NCI-H1048 (cell line): ENCODE results near the gene DDX41.
"Not testable (repeated sequence)": the region's sequence is repeated elsewhere in the genome, so short reads cannot be mapped to it uniquely, and the experiment has no call there.

Experiments
- DNase-seq: peaks from one replicate; lab custom pipeline; 2025; lab: John Stamatoyannopoulos, UW

Gene DDX41

DNA sequence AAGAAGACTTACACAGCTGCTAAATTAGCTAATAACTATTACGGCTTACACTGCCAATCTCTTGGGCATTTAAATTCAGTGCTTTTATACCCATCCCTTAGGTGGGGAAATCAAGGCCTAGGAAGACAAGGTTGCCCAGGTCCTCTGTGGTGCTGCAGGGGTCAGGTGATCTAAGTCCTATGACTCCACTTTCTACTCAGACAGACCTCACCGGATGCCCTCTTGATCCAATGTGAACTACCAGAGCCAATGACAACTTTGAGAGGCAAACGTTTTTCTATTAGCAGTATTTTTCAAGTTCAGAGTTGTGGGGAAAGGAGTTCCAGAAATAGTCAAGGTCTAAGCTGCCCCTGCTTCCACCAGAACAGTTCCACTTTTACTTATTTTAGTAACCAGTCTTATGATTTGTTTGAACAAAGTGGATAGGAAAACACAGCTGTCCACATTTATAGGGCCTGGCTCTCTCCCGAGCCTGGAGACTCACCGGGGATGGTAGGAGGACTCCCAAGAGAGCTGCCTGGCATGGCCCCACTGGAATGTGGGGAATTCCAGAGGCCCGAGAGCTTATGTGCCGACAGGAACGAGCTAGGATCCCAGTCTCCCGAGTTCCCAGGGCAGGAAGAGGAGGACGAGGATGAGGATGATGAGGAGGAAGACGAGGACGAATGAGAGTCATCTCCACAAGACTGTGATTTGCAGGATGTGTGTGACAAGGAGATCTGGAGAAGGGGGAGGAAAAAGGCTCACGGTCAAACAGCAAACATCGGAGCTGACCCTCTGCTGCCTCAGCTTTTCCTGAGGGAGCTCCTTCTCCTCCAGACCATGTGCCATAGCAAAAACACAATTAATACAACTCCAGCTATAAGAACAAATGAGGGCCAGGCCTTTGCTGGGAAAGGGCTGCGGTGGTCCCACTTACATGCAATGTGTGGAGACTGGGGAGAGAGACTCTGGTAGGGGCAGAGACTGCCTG lies 20.9 kb upstream of the DDX41 start:
- no peak for DNase-seq

DNA sequence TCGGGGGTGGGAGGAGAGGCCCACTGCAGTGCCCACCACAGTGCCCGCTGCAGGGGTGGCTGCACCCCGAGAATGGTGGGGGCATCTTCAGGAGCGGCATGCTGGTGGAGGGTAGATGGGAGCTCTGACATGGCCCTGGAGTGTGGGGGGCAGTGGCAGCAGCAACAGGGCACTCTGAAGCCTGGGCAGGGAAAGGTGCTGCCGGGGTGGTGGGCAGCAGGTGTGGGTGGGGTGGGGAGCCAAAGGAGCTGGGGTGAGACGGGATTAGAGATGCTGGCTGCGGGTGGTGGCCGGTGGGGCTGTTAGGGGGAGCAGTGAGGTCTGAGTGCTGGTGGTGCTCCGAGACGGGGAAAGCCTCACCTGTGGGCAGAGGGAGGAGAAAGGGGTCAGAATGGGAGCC lies 19.6 kb upstream of the DDX41 start:
- DNase-seq: no peak

DNA sequence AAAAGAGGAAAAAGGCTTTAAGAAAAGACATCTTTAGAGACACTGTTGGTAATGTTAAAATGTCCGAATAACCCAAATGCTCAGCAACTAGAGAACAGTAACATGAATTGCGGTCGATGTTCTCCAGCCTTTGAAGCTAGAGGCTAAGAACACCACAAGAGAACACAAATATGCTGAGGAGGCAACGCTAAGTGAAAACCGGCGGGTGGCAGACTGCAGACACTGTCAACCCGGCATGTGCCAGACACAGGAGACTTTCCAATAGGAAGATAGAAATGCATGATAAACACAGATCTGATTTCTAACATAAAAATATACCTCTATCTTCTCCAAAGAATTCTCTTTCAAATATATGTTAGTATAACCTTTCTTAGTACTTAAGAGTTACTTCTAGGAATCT lies 18.4 kb upstream of the DDX41 start:
- DNase-seq: no peak

DNA sequence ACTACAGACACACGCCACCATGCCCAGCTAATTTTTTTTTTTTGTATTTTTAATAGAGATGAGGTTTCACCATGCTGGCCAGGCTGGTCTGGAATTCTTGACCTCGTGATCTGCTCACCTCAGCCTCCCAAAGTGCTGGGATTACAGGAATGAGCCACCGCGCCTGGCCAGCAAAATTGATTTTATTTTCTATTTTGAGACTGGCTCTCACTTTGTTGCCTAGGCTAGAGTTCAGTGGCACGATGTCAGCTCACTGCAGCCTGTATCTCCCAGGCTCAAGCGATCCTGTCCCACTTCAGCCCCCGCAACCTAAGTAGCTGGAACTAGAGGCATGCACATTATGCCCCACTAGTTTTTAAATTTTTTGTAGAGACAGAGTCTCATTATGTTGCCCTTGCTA lies 17.7 kb upstream of the DDX41 start:
- DNase-seq: not testable (repeated sequence)

DNA sequence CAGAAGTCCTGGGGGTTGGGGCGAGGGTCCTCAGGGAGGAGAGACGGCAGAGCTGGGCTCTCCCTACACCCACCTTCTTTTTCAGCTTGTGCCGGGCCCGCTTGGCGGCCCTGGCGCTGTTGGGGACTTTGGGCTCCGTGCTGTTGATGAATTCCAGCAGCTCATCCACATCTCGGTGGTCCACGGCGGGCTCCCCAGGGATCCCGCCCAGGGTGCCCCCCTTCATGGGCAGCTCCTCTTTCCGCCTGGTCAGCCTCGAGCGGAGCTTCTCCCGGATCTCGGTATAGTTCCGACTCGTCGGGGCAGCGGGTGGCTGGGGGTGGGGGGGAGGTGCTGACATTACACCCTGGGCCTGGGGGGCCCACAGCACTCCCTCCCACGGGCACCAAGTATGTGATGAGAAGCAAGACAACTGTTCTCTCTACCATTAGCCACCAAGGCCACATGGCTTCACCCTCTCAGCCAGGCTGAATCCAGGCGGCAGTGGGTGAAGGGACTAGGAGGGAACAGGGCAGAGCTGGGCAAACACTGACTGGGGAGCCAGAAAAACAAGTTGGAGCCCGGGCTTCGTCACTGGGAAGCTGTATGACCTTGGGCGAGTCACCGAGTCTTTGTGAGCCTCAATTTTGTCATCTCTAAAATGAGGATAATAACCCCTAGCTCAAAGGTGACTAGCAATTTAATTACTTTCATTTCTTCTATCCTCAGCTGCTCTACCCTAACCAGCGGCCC lies 14.6 kb upstream of the DDX41 start:
- no peak for DNase-seq

DNA sequence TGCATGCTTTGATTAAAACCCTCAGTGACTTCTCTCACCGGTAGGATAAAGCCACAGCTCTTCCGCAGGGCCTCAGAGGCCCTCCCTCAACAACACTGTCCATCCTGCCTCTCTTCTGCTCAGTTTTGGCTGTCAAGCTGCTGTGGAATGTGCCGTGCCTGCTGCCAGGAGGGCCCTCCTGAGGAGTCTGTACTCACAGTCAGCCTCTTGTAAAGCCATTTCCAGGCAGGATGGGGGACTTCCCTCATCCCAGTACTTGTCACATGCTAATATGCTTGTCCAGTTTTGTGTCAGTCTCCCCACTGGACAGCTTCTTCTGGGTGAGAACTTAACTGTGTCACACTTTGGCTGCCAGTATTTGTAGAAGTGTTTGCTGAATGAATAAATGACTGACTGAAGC lies 13.9 kb upstream of the DDX41 start:
- no peak for DNase-seq

DNA sequence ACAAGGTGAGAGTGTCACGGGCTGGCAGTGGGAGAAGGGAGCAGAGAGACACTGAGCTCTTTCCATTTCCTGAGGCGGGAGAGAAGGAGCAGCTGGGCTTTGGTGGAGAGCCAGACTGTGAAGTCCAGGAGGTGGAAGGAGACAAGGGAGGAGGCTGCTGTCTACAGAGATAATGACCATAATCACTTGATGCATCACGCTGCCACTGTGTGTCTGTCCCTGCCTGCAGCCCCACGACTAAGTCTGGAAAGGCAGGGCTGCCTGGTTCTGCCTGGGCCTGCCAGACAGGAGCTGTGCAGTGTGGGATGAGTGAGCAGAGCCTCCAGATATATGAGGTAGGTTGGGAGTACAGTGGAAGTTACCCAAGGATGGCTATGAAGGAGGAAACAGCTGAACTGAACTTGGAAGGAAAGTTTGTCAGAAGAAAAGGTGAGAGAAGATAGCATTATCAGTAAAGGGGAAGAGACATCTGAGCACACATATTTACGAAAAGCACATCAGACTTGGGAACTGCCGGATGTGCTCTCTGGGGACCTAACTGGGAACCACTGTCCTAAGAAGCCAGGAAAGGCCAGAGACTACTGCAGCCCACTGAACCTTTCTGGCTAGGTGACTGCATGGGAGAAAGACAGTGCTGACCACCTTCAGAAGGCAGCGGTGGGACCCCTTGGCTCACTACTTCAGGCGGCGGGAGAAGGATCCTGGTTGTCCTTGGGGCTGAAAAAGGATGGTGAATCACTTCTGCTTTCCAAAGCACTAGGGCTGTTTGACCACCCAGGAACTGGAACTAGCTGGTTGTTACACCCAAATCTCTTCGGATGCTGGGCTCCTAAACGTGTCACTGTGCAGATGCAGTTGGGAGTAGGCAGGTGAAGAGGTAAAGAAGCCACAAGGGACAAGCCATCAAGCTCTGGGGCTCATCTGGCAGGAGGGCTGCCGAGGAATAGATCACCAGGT lies 12.8 kb upstream of the DDX41 start:
- no peak for DNase-seq

DNA sequence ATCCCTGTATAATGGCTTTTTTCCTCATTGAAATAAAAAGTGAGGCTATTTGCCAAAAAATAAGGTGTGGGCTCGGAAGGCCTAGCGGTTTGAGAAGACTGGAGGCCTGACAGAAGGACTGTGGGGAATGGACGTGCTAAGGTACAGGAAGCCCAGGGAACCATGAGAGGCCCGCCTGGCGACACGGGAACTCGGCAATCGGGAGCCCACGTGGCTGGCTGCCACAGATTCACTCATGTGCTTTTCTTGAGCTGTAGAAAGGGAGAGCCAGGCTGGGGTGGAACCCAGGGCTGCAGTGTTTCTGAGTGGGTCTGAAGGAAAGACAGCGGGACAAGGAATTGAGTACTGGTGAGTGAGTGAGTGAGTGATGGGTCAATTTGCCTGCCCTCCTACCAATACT lies 11.9 kb upstream of the DDX41 start:
- DNase-seq: no peak

DNA sequence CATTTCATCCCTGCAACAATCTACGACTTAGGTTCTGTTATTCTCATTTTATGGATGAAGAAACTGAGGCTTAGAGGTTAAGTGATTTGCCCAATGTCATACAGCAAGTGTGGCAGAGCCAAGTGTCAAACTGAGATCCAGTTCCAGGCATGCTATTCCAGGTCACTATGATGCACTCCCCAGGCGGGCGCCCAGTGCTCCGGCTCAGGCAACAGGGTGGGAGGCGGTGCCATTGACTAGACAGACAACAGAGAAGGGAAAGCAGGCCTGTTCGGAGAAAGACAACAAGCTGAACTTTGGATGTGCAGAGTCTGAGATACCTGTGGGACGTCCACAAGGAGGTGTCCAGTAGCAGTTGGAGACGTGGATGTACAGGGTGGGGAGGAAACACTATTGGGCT lies 10.8 kb upstream of the DDX41 start:
- DNase-seq: no peak

DNA sequence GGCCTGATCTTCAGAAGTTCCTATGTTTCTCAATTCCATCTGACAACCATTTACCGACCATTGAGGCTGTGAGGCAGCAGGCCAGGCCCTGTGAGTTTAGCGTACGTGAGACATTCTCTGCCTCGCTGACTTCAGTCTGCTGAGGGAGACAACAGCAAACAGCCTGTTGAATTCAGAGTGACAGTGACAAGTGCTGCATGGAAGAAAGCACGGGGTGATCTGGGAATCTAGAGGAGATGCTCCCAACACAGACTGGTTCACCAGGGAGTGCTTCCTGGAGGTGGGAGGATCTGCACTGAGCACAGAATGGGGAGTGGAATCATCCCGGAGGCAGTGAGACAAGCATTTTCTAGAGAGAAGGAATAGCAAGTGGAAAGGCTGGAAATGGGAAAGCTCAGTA lies 10.0 kb upstream of the DDX41 start:
- DNase-seq: no peak

DNA sequence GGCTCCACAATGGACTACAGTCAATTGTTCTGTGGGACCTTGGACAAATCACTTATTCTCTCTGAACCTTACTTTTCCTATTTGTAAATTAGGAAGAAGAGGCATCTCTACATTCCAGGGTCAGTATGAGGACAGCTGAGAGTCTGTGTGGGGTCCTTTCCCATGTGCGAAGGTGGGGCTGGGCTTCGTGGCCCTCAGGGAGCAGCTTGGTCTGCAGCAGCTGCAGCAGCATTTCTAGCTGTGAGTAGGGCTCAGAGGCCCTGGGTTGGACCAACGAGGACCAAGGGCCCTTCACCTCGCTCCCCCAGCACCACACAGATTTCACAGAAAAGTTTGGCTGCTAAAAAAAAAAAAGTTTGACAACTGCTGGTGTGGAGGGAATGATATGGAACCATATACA lies 9.4 kb upstream of the DDX41 start:
- no peak for DNase-seq

DNA sequence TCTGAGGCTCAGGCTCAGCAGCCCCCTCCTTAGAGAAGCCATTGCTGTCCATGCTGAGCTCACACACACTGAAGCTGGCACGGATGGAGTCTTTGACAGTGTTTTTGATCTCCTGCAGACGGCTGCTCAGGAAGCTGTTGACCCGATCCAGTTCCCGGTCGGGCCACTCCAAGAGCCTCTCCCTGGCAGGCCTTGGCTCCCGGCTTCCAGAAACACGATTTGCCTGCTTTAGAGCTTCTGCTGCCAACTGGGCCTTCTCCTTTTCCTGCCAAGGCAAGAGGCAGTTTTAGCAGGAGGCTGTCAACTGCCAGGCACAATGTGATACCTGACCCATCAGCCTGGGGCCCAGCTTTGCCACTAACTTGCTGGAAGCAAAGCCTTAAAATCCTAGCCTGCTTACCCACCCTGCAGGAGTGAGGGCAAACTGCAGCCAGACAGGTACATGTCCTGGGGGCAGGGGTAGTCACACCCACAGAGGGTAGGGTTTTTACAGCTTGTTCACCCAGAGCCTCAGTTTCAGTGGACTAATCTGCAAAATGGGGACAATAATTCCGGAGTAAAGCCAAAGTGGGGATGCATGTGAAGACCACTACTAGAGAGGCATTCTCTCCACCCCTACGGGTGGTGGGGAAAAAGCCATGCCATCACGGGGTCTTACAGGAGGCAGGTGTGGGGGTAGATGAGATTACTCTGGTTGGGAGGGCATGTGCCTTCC lies 8.3 kb upstream of the DDX41 start:
- DNase-seq: no peak

DNA sequence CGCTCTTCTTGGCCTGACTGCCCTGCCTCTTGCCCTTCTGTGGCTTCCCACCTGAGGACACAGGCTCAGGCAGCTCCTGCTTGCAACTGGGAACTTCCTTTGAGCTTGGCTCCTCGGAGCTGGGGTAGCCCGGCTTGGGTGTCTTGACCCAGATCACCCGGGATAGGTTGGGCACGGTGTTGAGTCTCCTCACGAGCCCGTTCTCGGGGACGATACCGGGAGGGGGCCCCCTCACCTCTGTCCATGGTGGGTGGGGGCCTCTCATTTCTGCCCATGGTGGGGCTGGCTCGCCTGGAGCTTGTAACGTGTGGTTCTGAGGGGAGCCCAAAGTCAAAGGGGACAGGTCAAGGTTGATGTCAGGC lies 7.8 kb upstream of the DDX41 start:
- no peak for DNase-seq

DNA sequence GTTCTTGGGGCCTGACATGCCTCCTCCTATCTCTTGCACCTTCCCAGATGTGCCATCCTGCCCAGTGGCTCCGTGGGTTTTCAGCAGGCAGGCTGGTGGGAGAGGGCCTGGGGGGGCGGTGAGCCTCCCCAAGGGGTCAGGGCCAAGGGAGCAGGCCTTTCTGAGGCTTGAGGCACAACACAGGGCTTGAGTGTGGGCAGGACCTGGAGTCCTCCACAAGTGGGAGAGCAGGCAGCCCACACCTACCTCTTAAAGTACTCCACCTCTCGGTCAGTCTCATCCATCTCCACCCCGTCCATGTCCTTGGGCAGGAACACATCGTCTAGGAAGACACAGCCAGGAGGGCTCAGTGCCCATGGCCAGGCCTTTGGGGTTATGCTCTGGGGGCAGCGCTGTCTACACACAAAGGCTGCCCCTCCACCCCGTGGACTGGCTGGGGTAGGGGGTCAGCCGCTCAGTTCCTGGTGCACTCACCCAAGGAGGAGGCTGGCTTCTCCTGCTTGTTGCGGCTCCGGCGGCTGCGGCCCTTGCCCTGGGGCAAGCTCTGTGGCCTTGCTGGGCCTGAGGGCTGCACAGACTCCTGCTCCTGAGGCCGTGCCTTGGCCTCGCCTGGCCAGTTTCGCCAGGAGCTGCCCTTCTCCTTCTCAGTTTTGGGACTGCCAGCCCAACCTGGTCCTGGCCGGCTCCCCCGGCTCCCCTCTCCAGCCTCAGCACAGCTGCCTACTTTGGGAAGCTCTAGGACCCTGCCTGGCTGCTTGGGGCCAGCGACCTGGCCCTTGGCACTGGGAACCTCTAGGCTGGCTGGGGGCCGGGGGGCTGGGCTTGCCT lies 7.2 kb upstream of the DDX41 start:
- DNase-seq: no peak

DNA sequence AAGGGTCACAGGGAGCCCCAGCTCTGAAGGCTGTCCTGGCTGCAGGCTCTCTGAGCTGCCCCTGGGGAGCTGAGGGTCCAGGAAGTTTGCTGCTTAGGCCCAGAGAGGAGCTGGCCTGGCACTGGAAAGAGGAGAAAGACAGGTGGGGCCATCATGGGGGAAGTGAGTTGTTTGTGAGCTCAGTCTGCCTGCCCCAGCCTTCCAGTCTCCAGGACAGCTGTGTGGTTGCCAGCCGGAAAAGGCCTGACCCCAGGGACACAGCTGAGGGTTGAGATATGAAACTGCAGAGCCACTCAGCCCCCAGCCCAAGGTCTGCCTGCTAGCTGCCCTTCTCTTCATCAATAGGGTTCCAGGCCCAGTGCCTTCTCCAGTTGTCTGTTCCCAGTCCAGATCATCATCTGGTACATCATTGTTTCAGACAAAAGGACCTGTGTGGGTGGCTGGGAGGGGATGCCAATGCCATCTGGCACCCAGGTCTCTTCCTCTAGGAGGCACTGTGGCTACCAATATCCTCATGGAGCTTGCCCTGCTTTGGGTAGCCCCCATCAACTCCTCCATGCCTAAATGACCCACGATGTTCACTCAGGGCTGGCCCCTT lies 4.3 kb upstream of the DDX41 start:
- no peak for DNase-seq

DNA sequence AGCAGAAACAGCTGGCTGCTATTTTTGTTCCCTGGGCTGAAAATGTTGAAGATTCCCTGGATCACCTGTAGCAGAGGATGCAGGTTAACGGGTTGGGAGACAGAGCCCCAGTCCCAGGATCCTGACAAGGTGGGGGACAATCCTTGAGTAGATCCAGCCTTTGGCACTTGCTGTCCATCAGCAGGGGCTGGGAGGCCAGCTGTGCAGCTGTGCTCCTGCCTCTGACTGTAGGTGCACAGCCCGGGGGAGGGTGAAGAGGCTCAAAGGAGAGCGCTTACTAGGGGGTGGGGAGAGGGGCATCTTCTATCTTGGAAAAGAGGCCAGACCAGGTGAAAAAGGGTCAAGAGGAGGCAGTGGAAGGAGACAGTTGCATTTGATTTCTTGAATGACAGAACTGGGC lies 3.5 kb upstream of the DDX41 start:
- no peak for DNase-seq

DNA sequence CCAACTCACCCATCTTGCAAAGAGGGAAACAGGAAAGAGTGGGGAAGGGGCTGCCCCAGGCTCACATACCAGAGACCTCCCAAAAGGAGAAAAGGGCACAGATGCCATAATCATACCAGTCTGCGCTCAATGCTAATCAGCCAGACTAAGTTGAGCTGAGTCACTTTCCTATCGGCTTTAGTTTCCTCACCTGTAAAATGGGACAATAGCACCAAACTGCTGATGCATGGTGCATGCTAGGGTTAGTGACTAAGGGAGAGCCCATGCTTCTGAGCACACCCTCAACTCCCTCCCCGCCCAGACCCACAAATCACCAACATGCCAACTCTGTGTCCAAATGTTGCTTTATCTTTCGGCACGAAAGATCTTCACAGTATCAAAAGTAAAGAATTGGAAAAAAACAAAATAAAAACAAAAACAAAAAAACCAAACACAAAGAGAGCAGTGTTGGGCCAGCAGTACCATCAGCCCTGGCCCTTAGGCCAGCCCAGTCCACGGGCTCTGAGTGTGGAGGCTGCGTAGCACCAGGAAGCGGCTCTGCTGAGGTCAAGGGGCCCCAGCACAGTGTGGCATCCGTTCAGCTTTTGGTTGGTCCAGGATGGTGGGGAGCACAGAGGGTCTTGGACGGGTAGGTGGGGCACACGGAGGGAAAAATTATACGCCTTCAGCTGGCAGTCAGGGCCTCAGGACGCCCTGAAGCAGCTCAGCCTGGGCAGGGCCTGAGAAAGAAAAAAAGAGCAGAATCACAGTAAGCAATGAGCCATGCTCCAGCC lies 2.9 kb upstream of the DDX41 start:
- no peak for DNase-seq

DNA sequence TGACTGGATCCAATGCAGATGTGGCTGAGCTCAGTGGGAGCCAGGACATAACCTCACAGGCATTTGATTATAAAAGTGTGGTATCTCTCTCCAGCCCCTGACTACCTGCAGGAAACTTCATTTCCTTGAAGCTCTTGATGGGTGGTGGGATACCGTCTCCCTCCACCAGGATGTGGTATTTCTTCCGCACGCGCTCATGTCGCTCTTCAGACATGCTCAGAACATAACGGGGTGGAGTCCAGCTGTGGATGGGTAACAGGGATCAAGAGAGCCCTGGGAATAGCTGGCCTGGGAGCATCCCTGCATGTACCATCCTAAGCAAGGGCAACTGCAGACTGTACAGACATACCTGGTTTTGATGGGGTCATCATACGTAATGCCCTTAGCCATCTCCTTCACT lies 1.2 kb downstream of the DDX41 start:
- no peak for DNase-seq

DNA sequence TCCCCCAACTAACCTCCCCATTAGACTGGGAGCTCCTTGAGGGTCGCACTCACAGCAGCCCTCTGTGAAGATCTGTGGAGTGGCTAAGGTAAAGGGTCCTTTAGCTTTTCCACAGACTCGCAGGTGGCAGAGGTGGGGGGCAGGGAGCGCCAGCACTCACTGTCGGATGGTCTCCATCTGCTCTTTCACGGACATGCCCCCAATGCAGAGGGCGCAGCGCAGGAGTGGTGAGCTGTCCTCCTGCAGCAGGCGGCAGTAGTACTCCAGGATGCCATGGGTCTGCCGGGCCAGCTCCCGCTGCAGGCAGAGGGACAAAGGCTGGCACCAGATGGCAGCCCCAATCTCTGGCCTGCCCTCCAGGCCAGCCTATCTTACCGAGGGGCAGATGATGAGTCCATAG lies 2.2 kb downstream of the DDX41 start:
- no peak for DNase-seq

DNA sequence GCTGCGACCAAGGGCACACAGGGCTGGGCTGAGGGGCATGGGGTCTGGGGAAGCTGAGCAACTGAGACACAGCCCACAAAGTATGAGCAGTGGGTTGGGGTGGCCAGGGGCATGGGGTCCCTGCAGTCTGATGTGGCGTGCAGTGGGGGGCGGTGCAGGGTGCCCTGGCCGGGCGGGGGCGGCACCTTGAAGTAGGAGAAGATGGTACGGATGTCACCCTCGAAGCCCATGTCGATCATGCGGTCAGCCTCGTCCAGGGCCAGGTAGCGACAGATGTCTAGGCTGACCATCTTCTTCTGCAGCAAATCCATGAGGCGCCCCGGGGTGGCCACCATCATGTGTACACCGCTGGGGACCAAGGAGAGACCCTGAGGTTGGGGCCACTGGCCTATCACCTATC lies 3.3 kb downstream of the DDX41 start:
- DNase-seq: no peak
